IPS DF 4.7 (cell line): ENCODE measurements around the gene TUFT1.
"Not testable (repeated sequence)": the region's sequence is repeated elsewhere in the genome, so short reads cannot be mapped to it uniquely, and the experiment has no call there.

Experiments used
- DNase-seq: peaks from one replicate; pipeline ENCODE4 v3.0.0-alpha.2; 2013; ENCODE audit warnings: low spot score; ENCODE audit errors: extremely low read depth

Gene TUFT1

GRCh38 chr1:151579436-151580225 lies 39.5 kb downstream of the TUFT1 start:
- DNase-seq = no peak

DNA sequence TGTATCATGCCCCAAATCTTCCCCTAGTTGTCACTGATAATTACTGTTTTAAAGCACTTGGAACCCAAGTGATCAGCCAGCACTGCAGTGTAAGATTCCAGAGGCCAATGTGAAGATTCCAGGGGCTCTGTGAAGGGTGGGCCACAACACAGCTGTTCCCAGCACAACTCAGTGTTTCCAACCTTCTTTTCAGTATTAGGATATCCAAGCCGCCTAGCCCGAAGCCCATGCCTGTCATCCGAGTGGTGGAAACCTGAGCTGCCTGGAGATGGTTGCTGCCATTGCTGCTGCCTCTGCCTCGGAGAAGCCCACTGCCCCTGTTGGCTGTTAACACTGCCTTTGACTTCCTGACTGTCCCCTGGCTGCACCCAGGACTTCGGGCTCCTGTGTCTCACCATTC lies 41.3 kb downstream of the TUFT1 start:
- DNase-seq = no peak

DNA sequence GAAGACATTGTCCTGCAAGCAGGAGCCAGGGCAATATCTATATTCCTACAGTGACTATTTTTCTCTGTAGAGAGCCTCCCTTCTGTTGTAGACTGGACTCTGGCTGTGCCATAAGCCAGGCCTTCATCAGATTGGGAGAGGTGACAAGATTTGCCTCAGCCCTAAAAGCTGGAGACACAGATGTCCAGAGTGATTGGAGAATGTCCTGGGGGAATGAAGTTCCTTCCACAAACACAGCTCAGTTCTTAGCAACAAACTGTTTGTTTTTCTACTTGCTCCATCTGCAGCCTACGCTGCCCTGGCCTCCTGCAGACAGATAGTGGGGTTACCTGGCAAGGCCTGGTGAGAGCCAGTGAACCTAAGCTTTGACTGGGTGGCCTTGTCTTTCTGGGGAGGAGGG lies 41.8 kb downstream of the TUFT1 start:
- no peak for DNase-seq

GRCh38 chr1:151583796-151584195 lies 43.7 kb downstream of the TUFT1 start:
- DNase-seq = no peak

DNA sequence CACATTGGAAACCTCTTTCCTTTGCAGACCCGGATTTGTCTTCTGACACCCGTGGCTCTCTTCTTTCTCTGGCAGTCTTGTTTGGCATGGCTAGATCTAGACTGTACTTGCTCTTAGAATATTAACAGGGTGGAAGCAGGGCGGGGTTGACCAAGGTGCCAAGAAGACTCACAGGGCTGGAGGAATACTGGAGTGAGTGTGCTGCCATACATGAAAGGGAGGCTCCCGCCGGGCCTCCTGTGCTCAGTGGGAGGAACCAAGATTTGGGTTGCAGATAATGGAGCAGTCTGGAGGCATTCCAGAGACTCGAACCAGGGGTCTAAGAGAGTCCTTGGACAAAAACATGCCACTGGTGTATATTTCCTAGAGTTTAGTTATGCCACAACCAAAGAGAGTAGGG lies 44.2 kb downstream of the TUFT1 start:
- DNase-seq = no peak

DNA sequence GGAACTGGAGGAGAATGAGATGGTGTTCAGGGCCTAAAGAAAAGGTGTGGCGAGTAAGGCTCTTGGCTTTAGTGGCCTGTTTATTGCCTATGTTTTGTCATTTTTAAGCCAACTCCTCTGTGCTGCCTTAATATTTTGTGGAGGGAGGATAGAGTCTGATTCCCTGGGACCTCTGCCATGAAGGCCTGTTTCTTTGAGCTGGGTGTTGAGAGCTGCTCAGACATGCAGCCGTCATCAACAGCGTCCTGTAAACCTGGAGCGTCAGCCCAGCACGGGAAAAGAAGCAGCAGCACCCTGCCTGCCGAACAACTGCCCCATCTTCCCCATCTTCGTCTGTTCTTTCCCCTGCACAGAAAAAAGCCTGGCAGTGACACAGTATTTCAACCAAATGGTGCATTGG lies 44.7 kb downstream of the TUFT1 start:
- no peak for DNase-seq

DNA sequence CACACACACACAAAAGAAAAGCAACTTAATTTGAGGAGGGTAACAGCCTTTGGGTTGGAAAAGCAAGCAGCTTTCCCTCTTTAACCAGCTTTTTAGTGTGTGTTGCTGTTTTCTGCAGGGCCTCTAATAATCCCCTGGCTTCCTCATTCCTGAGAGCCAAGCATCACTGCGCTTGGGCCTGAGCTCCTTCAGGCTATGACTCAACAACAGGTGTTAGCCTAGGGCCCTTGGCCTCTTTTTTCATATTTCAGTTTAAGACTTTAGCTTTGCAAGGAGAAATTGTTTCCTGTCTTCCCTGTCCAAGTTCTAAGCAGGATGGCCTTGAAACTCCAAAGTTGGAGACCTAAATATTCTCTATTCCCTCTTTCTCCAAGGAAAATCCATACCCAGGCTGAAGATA lies 45.5 kb downstream of the TUFT1 start:
- no peak for DNase-seq

DNA sequence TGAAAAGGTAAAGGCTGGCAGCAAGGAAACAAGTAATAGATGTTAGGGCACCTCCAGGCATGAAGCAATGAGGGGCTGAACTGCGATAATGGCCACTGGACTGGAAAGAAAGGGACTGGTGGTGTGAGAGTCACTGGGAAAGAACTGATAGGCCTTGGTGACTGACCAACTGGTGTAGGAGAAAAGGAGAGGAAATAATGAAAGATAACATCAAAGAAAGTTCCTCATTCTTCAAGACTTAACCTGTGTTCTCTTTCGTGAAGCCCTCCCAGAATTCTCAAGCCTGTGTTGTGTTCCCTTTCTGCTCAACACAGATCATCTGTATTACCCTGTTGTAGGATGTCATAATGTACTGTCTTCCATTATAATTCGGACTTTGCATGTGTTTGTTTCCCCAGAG lies 50.9 kb downstream of the TUFT1 start:
- no peak for DNase-seq

GRCh38 chr1:151593730-151594129 lies 53.6 kb downstream of the TUFT1 start:
- no peak for DNase-seq

DNA sequence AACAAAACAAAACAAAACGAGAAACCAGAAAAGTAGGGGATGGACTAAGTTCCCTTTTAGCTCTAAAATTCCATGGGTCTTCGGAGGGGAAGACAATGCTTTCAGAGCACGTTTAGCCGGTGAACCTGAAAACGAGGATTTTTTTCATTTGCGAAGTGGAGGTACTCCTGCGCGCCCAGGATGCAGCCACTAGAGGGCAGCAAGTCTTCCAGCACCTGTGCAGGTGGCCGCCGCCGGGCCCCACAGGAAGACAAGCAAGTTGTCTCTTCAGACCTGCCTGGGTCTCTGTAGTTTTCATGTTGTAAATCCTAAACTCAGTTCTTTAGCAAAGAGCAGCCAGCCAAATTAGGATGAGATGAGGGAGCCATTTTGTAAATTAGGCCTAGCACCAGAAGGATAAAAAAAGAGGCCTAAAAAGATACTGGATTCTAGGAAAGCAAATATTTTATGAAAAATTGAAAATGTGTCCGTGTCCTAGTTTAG lies 54.1 kb downstream of the TUFT1 start:
- no peak for DNase-seq

DNA sequence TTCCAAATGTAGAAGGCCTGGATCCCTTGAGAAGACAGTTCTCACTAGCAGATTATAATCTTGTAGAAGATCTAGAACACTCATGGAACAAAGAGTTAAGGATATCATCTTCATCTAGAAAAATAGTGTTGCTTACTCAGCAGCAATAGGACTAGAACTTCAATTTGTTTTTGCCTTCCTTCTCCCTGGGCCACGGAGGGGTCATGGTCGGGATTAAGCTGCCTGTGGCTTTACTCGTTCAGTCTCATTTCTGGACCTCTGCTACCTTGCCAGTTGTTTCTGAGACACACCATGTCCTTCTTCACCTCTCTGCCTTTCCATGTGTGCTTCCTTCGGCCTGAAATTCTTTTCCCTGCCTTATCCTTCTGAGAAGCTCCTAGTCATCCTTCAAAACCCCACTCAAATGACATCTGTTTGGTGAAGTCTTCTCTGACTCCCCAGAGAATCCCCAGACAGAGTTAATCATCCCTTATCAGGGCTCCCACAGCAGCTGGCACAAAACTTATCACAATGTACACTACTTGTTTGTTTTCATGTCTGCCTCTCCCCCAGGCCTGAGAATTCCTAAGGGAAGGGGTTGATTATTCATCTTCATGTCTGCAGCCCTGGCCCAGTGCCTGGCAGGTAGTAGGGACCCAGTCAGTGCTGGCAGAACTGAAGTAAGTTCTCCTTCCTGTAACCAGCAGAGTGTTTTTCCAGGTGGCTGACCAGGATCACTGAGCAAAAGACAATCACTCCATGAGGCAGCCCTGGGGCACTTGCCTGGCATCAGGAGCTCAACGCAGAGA lies 56.3 kb downstream of the TUFT1 start:
- no peak for DNase-seq

- DNase-seq = not testable (repeated sequence)
These were observed 62.4 kb downstream of the TUFT1 start for GRCh38 chr1:151602550-151602949.

DNA sequence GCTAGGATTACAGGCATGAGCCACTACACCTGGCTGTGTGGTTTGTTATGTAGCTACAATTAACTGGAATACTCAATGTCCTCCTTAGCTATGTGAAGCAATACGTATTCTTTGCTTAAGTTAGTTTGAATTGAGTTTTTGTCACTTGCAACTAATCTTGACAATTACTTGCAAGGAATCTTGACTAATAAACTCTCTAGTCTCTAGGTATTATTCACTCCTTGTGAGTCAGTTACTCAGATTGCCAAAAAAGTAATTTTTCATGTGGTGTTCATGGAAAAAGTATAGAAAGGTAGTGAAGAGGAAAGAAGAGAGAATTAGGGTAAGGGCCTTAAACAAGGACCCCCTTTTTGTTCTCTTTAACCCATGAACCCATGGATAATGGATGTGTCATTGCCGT lies 64.2 kb downstream of the TUFT1 start:
- no peak for DNase-seq

DNA sequence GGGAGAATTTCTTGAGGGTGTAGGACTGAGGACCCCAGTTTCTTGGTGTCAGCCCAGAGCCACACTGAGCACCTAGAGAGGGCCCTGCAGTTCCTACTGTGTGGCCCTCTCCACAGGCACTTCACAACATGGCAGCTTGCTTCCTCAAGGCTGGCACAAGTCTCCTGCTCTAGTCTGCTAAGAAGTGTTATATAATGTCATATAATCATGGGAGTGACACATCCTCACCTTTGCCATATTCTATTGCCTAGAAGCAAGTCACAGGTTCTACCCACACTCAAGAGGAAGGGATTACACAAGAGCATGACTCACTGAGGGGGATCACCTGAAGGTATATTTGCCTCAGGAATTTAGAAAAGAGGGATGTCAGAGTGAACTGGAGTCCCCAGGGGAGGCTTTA lies 66.3 kb downstream of the TUFT1 start:
- DNase-seq = no peak

- no peak for DNase-seq
These were observed 66.7 kb downstream of the TUFT1 start for GRCh38 chr1:151606857-151607256.

DNA sequence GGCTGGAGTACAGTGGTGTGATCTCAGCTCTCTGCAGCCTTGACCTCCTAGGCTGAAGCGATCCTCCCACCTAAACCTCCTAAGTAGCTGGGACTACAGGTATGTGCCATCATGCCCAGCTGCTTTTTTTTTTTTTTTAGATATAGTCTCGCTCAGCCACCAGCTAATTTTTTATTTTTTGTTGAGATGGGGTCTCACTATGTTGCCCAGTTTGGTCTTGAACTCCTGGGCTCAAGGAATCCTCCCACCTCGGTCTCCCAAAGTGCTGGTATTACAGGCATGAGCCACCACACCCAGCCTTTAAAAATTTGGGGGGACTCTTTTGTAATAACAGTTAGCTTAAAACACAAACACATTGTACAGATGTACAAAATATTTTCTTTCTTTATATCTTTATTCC lies 70.0 kb downstream of the TUFT1 start:
- DNase-seq = no peak

- DNase-seq = no peak
These were observed 71.2 kb downstream of the TUFT1 start for GRCh38 chr1:151611288-151611790.

DNA sequence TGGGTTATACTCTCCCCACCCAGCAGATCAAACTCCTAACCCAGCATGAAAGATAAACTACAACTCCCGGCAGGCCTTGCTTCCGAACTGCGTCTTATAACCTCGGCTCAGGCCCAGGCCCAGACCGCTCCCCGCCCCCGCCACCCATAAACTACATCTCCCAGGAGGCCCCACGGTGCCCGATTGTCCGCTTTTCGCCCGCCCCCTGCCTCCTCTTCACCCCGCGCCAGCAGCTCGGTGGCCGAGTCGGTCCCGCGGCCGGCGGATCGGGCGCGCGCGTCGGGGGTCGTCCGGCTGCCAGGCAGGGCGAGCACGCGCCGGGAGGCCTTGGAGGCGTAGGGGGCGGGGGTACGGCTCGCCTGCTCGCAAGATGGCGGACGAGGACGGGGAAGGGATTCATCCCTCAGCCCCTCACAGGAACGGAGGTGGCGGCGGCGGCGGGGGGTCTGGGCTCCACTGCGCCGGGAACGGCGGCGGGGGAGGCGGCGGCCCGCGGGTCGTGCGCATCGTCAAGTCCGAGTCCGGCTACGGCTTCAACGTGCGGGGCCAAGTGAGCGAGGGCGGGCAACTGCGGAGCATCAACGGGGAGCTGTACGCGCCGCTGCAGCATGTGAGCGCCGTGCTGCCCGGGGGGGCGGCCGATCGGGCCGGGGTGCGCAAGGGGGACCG lies 71.9 kb downstream of the TUFT1 start, which contains the start of gene SNX27:
Gene SNX27, plus strand, starts transcription at position 219 of the 669 bp plus-strand sequence. Its CDS starts 152 bp downstream, at position 371.
- DNase-seq = no peak

DNA sequence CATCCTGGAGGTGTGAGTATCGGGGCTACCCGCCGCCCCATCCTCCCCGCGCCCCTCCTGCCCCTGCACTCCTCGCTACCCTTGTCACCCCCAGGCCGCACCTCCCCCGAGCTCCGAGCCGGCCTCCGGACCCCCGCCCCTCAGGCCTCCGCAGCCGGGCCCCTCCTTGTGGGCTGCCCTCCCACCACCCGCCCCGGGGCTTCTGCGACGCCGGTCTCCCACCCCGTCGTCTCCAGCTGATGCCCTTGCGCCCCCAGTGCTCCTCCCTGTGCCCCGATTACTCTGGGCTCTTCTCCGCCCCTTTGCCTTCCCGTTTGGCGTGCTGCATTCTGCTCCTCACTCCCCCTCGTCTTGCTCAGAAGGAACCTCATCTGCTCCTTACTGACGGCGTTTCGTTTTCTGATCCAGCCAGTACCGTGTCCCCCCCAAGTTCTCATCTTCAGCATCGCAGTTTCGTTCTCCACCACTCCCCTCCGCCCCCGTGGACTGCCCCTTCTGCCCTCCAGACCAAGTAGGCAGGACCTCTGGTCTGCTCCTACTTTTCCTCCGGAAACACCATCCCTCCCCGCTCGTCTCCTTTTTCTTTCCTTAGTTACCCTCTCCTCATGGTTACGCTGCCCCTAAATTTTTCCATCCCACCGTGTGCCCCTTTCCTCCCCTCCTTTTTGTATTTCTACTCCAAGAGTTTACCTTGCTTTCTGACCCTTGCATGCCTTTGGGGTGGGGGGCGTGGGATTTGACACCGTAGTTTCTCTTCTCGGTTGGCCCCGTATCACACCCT lies 72.6 kb downstream of the TUFT1 start:
- DNase-seq = no peak

- no peak for DNase-seq
These were observed 73.2 kb downstream of the TUFT1 start for GRCh38 chr1:151613282-151613780.
